K562 (cell line): Measurements from ENCODE around the gene LILRA6. TPM values are rescaled to one million over a fixed set of nuclear protein-coding genes. Genes with fewer than 3 reads are reported as not detected.

ENCODE experiments used
- ARID2 ChIP-seq: fragments of 450-650 bp; IDR thresholded peaks from 2 replicates; pipeline ENCODE4 v1.6.1; 2017; ENCODE audit warnings: antibody characterized with exemption, mild to moderate bottlenecking
- ATF1 ChIP-seq, 2 experiments: fragments of 450-650 bp in 1 of 2; IDR thresholded peaks; 2 replicates each; pipeline ENCODE4 v1.6.1; 2016; ENCODE audit warnings: missing compliant biosample characterization in 1 of 2, missing genetic modification characterization in 1 of 2
- ATF2 ChIP-seq: sonication (generic); formaldehyde crosslinking; IDR thresholded peaks from 2 replicates; pipeline ENCODE4 v1.8.1; 2022; ENCODE audit warnings: missing genetic modification reagents
- BCL6 ChIP-seq: fragments of 250-450 bp; sonication (Bioruptor Pico); IDR thresholded peaks from 2 replicates; pipeline ENCODE4 v1.4.0; 2020
- BCOR ChIP-seq: fragments of 450-650 bp; IDR thresholded peaks from 2 replicates; pipeline ENCODE4 v1.6.1; 2016
- CBFA2T2 ChIP-seq: fragments of 450-650 bp; conservative IDR thresholded peaks from 2 replicates; pipeline ENCODE4 v1.6.1; 2017; ENCODE audit warnings: mild to moderate bottlenecking
- CHD2 ChIP-seq: IDR thresholded peaks from 2 replicates; pipeline ENCODE4 v1.6.1; 2011; ENCODE audit warnings: low read depth, low read length
- CTCFL ChIP-seq: IDR thresholded peaks from 2 replicates; pipeline ENCODE4 v1.6.1; 2011; ENCODE audit warnings: borderline replicate concordance, low read depth, mild to moderate bottlenecking, moderate library complexity, low read length; ENCODE audit not compliant: insufficient read depth, poor library complexity, severe bottlenecking
- ELK3 ChIP-seq: fragments of 450-650 bp; formaldehyde crosslinking; IDR thresholded peaks from 2 replicates; pipeline ENCODE4 v1.4.0; 2020; ENCODE audit warnings: mild to moderate bottlenecking
- HMG20A ChIP-seq: fragments of 450-650 bp; formaldehyde crosslinking; conservative IDR thresholded peaks from 2 replicates; pipeline ENCODE4 v1.4.0; 2020; ENCODE audit warnings: mild to moderate bottlenecking, mixed read lengths
- SIN3B ChIP-seq: fragments of 450-650 bp; IDR thresholded peaks from 2 replicates; pipeline ENCODE4 v1.6.1; 2017; ENCODE audit warnings: low read depth, mild to moderate bottlenecking, moderate library complexity
- SIX5 ChIP-seq, 2 experiments: IDR thresholded peaks; 2 replicates each; pipeline ENCODE4 v1.6.1; 2011; ENCODE audit warnings: low read length in 2 of 2, borderline replicate concordance in 1 of 2, low read depth in 1 of 2, mild to moderate bottlenecking in 1 of 2, moderate library complexity in 1 of 2; ENCODE audit not compliant: insufficient read depth in 1 of 2
- SMAD3 ChIP-seq: fragments of 450-650 bp; formaldehyde crosslinking; conservative IDR thresholded peaks from 2 replicates; pipeline ENCODE4 v1.4.0; 2020; ENCODE audit warnings: mild to moderate bottlenecking
- SRSF1 ChIP-seq: fragments of 200-400 bp; formaldehyde crosslinking; IDR thresholded peaks from 2 replicates; pipeline ENCODE4 v1.6.1; 2017; ENCODE audit warnings: mild to moderate bottlenecking, low read depth, low read length, moderate library complexity
- TCF15 ChIP-seq: fragments of 250-450 bp; sonication (Bioruptor Pico); IDR thresholded peaks from 2 replicates; pipeline ENCODE4 v1.8.0; 2022; ENCODE audit warnings: moderate library complexity, mild to moderate bottlenecking, inconsistent platforms
- ZNF24 ChIP-seq: fragments of 450-650 bp; IDR thresholded peaks from 2 replicates; pipeline ENCODE4 v1.6.1; 2016
- ZNF511 ChIP-seq: sonication (generic); formaldehyde crosslinking; IDR thresholded peaks from 2 replicates; pipeline ENCODE4 v1.8.0; 2022; ENCODE audit warnings: mild to moderate bottlenecking, missing genetic modification reagents
- ZNF561 ChIP-seq: fragments of 450-650 bp; formaldehyde crosslinking; conservative IDR thresholded peaks from 2 replicates; pipeline ENCODE4 v1.4.0; 2020; ENCODE audit warnings: mild to moderate bottlenecking, moderate library complexity
- ZNF778 ChIP-seq: fragments of 450-650 bp; formaldehyde crosslinking; IDR thresholded peaks from 2 replicates; pipeline ENCODE4 v1.4.0; 2020; ENCODE audit warnings: mild to moderate bottlenecking, moderate library complexity
- polyA plus RNA-seq, 8 experiments: library from polyadenylated mRNA; depleted of rRNA in 4 of 8; stranded (reverse) in 5 of 8; unstranded in 3 of 8; fragments of >200 nt; fragmentation: Nextera tagmentation in 2 of 8; fragmentation: Illumina TruSeq in 1 of 8; extraction: Ambion mirVana in 2 of 8; extraction: Trizol in 1 of 8; gene quantifications; 2 replicates each; pipeline versions ENCODE4 v1.2.1 to v1.2.3, GENCODE V29; 2011 to 2014; ENCODE audit warnings: inconsistent platforms in 1 of 8, missing spikeins in 1 of 8
- total RNA-seq, 7 experiments: library from RNA; depleted of rRNA in 6 of 7; stranded (reverse); fragments of >200 nt in 6 of 7; fragmentation: Illumina TruSeq in 2 of 7; extraction: Trizol in 2 of 7; gene quantifications; 2 replicates each; pipeline versions ENCODE4 v1.2.1 to v1.2.3, GENCODE V29; 2011 to 2021; ENCODE audit warnings: low replicate concordance in 1 of 7

The LILRA6 gene
- total and polyA plus RNA-seq, 9 of the 15 experiments (the other 6 are each of a cell fraction or from before 2014, with no cell fraction given): 0.03 TPM; not detected in 8

GRCh38 chr19:54231077-54231931 is 11.3 kb downstream of the LILRA6 start (continued):
- TF ChIP-seq ZNF778 (CRISPR knock-in tag) (no peak), ARID2 (peak; percentile 57; the same call in 1 of the 2 replicates), ZNF561 (CRISPR knock-in tag) (no peak), ELK3 (CRISPR knock-in tag) (no peak), SIX5 (IDR thresholded peaks at IDR 0.05; ENCODE audit: borderline replicate concordance in 1 of 2, insufficient read depth in 1 of 2, low read depth in 1 of 2, low read length in 2 of 2) (no peak), ATF1 (CRISPR knock-in tag; IDR thresholded peaks at IDR 0.05) (no peak), ATF1 (tag; IDR thresholded peaks at IDR 0.05) (peak; percentile 44; the same call in 1 of the 2 replicates), ZNF24 (no peak), ZNF511 (CRISPR knock-in tag) (no peak), CTCFL (peak; percentile 17), CHD2 (no peak), ATF2 (no peak), TCF15 (CRISPR knock-in tag) (no peak), CBFA2T2 (0 out of 2 replicates have a peak, but pooled peaks have one; percentile 2), BCOR (peak; percentile 28; the same call in 1 of the 2 replicates), SIN3B (no peak), SRSF1 (no peak), HMG20A (CRISPR knock-in tag) (no peak), SMAD3 (CRISPR knock-in tag) (no peak), BCL6 (CRISPR knock-in tag) (no peak)
